GM12874 (cell line): ENCODE results near the gene ZNF783.

Experiments
- CTCF ChIP-seq: IDR thresholded peaks from 2 replicates; pipeline ENCODE4 v1.5.1; 2011; ENCODE audit warnings: low read depth, mild to moderate bottlenecking, control low read depth, low read length, moderate library complexity; ENCODE audit not compliant: insufficient read depth

Gene ZNF783

GRCh38 chr7:149313981-149314380 is 52.0 kb downstream of the ZNF783 start:
- no peak for TF ChIP-seq CTCF

GRCh38 chr7:149316606-149317005 is 54.6 kb downstream of the ZNF783 start:
- no peak for TF ChIP-seq CTCF

- no peak for TF ChIP-seq CTCF
These were observed 55.5 kb downstream of the ZNF783 start for GRCh38 chr7:149317496-149317895.

GRCh38 chr7:149317986-149318672 is 56.1 kb downstream of the ZNF783 start:
- TF ChIP-seq CTCF = no peak

GRCh38 chr7:149319376-149319775 is 57.4 kb downstream of the ZNF783 start:
- TF ChIP-seq CTCF = no peak

- TF ChIP-seq CTCF = no peak
These were observed 58.5 kb downstream of the ZNF783 start for GRCh38 chr7:149320313-149321124.

- no peak for TF ChIP-seq CTCF
These were observed 60.1 kb downstream of the ZNF783 start for GRCh38 chr7:149321978-149322541.
